ENCODE results near the gene AFAP1L1.

Gene AFAP1L1

DNA sequence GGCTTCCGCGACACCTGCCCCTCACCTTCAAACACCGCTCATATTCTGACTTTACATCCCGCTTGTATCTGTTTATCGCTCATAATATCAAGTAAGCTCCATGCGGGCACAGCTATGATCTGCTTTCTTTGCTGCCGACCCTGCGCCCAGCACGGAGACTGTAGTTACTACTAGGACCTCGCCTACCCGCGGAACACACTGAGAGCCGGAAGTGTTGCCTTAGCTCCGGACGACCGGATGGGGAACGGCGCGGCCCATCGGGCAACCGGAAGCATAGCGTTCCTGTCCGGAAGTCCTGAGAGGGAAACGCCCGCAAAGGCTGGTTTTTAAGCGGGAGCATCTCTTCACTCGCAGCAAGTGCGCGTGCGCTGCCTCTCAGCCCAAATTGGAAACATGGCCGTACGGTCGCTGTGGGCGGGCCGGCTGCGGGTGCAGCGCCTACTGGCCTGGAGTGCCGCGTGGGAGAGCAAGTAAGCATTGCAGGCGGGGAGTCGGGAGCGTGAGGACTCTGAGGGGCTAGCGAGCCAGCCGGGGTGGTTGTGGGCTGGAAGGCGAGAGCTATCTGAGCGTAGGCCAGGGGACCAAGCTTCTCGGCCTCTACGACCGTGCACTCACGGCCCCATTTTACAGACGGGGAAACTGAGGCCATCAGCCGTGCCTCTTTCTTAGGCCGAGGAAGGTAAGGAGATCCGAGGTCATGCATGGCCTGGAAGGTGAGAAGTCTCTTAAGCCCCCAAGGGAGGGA is 73.7 kb downstream of the AFAP1L1 start, which contains the start of gene GRPEL2:
TSS of gene GRPEL2 (plus strand) at position 353 of the 745 bp plus-strand sequence. CDS start at position 394, 41 bp downstream.
- Histone ChIP-seq H3K36me3 (ENCODE audit: control insufficient read depth, insufficient read depth, low read length) (no peaks in the 10 kb centered on the region), H2AFZ (peak within 1 kb of the TSS; percentile 81), H3K4me2 (ENCODE audit: low read length) (peak within 1 kb of the TSS; percentile 94), H3K4me1 (peaks cover 4% of the 10 kb centered on the region), H3K9me3 (ENCODE audit: control insufficient read depth, low read length) (no peaks in the 10 kb centered on the region), H3K27ac (peak within 1 kb of the TSS; percentile 58), H3K27me3 (ENCODE audit: control insufficient read depth, insufficient read depth, low read length) (no peaks in the 10 kb centered on the region), H3K4me3 (ENCODE audit: low read depth, low read length) (peak within 1 kb of the TSS; percentile 87), H3K9ac (peak within 1 kb of the TSS; percentile 29), H3K79me2 (peaks cover 10% of the 10 kb centered on the region)
- TF ChIP-seq, protein P1, sequence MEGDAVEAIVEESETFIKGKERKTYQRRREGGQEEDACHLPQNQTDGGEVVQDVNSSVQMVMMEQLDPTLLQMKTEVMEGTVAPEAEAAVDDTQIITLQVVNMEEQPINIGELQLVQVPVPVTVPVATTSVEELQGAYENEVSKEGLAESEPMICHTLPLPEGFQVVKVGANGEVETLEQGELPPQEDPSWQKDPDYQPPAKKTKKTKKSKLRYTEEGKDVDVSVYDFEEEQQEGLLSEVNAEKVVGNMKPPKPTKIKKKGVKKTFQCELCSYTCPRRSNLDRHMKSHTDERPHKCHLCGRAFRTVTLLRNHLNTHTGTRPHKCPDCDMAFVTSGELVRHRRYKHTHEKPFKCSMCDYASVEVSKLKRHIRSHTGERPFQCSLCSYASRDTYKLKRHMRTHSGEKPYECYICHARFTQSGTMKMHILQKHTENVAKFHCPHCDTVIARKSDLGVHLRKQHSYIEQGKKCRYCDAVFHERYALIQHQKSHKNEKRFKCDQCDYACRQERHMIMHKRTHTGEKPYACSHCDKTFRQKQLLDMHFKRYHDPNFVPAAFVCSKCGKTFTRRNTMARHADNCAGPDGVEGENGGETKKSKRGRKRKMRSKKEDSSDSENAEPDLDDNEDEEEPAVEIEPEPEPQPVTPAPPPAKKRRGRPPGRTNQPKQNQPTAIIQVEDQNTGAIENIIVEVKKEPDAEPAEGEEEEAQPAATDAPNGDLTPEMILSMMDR (IDR thresholded peaks at IDR 0.05) = no peak

DNA sequence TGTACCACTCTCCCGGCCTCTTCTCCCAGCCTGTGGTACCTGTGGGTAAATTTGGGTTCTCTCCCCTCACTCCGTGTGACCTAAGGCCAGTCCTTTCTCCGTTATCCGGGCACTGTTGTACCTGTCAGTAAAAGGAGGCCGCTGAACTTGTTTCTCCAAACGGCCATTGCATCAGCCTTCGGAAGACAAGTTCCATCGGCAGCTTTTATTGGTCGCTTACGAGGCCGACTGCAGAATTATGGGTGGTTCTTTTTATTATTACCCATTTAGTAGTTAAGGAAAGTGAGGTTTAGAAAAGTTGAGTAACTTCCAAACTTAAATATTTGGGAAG is 74.2 kb downstream of the AFAP1L1 start:
- Histone ChIP-seq H3K27me3 (ENCODE audit: control insufficient read depth, insufficient read depth, low read length) (no peaks in the 10 kb centered on the region), H3K79me2 (peaks cover 10% of the 10 kb centered on the region), H3K27ac (peak overlapping the region; percentile 58), H3K9me3 (ENCODE audit: control insufficient read depth, low read length) (no peaks in the 10 kb centered on the region), H3K4me2 (ENCODE audit: low read length) (peak overlapping the region; percentile 94), H3K4me1 (peaks cover 4% of the 10 kb centered on the region), H2AFZ (peak overlapping the region; percentile 81), H3K4me3 (ENCODE audit: low read depth, low read length) (peak overlapping the region; percentile 87), H3K9ac (peak overlapping the region; percentile 29), H3K36me3 (ENCODE audit: control insufficient read depth, insufficient read depth, low read length) (no peaks in the 10 kb centered on the region)
- TF ChIP-seq, protein P1 (IDR thresholded peaks at IDR 0.05) = no peak

DNA sequence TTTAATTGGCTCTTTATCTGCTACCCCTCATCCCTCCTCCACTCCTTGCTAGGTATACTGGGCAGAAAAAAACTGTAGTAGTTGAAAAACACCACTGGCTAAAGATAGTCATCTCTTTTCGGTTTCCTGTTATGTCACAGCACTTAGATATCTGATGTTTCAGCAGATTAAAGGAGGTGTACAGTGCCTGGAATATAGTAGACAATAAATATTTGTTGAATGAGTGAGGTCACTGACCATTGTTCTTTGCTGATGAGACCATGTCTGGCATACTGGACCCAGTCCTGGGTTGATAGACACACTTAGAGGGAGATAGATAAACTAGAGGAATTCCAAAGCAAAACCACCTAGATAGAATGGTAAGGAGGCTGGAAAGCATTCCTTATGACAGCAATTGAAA is 76.9 kb downstream of the AFAP1L1 start:
- TF ChIP-seq, protein P1 (IDR thresholded peaks at IDR 0.05) = no peak
- no peak overlapping the region for H2AFZ ChIP-seq
- no peak overlapping the region for H3K4me3 ChIP-seq (ENCODE audit: low read depth, low read length)
- peaks cover 4% of the 10 kb centered on the region for H3K4me1 ChIP-seq
- H3K9ac ChIP-seq = no peak overlapping the region
- peaks cover 10% of the 10 kb centered on the region for H3K79me2 ChIP-seq
- peak overlapping the region; percentile 30 for H3K27ac ChIP-seq
- H3K9me3 ChIP-seq (ENCODE audit: control insufficient read depth, low read length) = no peaks in the 10 kb centered on the region
- no peaks in the 10 kb centered on the region for H3K36me3 ChIP-seq (ENCODE audit: control insufficient read depth, insufficient read depth, low read length)
- H3K4me2 ChIP-seq (ENCODE audit: low read length) = no peak overlapping the region
- H3K27me3 ChIP-seq (ENCODE audit: control insufficient read depth, insufficient read depth, low read length) = no peaks in the 10 kb centered on the region

DNA sequence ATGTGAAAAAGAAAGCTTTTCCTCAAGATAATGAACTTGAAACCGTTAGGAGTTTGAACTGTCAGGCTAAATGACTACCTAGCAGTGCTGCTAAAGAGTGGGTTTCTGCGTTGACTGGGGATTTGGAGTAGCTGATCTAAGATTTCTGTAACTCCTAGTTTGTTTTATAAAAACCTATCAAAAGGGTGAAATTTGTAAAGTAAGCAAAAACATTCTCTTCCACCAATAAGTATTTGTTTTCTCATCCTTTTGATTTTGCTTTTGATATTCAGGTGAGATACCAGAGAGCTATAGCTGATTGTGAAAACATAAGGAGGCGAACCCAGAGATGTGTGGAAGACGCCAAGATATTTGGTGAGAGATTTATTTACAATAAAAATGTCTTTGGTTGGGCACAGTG is 77.7 kb downstream of the AFAP1L1 start:
- Histone ChIP-seq H3K4me1 (peaks cover 4% of the 10 kb centered on the region), H3K36me3 (ENCODE audit: control insufficient read depth, insufficient read depth, low read length) (no peaks in the 10 kb centered on the region), H3K4me3 (ENCODE audit: low read depth, low read length) (no peak overlapping the region), H3K9ac (no peak overlapping the region), H3K4me2 (ENCODE audit: low read length) (no peak overlapping the region), H3K27ac (no peak overlapping the region), H3K79me2 (peaks cover 10% of the 10 kb centered on the region), H3K27me3 (ENCODE audit: control insufficient read depth, insufficient read depth, low read length) (no peaks in the 10 kb centered on the region), H2AFZ (no peak overlapping the region), H3K9me3 (ENCODE audit: control insufficient read depth, low read length) (no peaks in the 10 kb centered on the region)
- TF ChIP-seq, protein P1 (IDR thresholded peaks at IDR 0.05) = no peak

DNA sequence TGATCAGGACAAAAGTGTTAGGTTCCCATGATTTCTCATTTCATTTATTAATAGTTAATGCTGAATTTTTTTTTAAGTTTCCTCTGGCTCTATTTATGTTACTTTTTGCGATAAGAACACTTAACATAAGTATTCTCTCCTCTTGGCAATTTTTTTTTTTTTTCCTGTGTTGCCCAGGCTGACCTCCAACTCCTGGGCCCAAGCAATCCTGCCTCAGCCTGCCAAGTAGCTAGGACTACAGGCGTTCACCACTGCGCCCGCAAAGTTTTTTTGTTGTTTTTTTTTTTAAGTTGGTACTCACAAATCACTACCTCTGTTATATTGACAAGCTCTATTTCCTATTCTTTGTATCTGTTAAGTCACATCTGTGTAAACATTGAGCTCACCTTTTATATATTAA is 80.5 kb downstream of the AFAP1L1 start:
- peaks cover 2% of the 10 kb centered on the region for H3K4me1 ChIP-seq
- H2AFZ ChIP-seq = no peak overlapping the region
- H3K9ac ChIP-seq = no peak overlapping the region
- no peak overlapping the region for H3K27ac ChIP-seq
- H3K4me2 ChIP-seq (ENCODE audit: low read length) = no peak overlapping the region
- no peaks in the 10 kb centered on the region for H3K27me3 ChIP-seq (ENCODE audit: control insufficient read depth, insufficient read depth, low read length)
- H3K79me2 ChIP-seq = peaks cover 4% of the 10 kb centered on the region
- H3K36me3 ChIP-seq (ENCODE audit: control insufficient read depth, insufficient read depth, low read length) = no peaks in the 10 kb centered on the region
- TF ChIP-seq, protein P1 (IDR thresholded peaks at IDR 0.05) = no peak
- H3K4me3 ChIP-seq (ENCODE audit: low read depth, low read length) = no peak overlapping the region
- no peaks in the 10 kb centered on the region for H3K9me3 ChIP-seq (ENCODE audit: control insufficient read depth, low read length)
